Renal cortical epithelial cell (primary cell): ENCODE results near the gene RNASE8. TPM values are rescaled to one million over a fixed set of nuclear protein-coding genes. Genes with fewer than 3 reads are reported as not detected.

Experiments
- DNase-seq: peaks from one replicate; pipeline ENCODE4 v3.0.0-alpha.2; 2011; ENCODE audit warnings: low read depth
- total RNA-seq: library from RNA; depleted of rRNA; stranded (reverse); fragments of >200 nt; gene quantifications from 2 replicates; pipeline ENCODE4 v1.2.3, GENCODE V29; 2014

Gene RNASE8
- total RNA-seq, 1 donor from 2014 or later = not detected

- DNase-seq = no peak
These were observed 15.2 kb downstream of the RNASE8 start for GRCh38 chr14:21072781-21073339.

DNA sequence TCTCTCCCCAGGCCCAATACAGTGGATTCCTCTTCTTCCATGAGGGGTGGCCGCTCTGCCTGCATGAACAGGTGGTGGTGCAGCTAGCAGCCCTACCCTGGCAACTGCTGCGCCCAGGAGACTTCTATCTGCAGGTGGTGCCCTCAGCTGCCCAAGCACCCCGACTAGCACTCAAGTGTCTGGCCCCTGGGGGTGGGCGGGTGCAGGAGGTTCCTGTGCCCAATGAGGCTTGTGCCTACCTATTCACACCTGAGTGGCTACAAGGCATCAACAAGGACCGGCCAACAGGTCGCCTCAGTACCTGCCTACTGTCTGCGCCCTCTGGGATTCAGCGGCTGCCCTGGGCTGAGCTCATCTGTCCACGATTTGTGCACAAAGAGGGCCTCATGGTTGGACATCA, 16.3 kb downstream of the RNASE8 start:
- DNase-seq = no peak

DNA sequence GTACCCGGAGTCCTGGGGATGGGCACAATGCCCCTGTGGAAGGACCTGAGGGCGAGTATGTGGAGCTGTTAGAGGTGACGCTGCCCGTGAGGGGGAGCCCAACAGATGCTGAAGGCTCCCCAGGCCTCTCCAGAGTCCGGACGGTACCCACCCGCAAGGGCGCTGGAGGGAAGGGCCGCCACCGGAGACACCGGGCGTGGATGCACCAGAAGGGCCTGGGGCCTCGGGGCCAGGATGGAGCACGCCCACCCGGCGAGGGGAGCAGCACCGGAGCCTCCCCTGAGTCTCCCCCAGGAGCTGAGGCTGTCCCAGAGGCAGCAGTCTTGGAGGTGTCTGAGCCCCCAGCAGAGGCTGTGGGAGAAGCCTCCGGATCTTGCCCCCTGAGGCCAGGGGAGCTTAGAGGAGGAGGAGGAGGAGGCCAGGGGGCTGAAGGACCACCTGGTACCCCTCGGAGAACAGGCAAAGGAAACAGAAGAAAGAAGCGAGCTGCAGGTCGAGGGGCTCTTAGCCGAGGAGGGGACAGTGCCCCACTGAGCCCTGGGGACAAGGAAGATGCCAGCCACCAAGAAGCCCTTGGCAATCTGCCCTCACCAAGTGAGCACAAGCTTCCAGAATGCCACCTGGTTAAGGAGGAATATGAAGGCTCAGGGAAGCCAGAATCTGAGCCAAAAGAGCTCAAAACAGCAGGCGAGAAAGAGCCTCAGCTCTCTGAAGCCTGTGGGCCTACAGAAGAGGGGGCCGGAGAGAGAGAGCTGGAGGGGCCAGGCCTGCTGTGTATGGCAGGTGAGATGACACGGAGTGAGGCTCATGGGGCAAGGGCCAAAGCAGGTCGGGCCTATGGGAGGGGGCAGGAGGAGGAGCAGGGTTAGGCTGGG, 17.0 kb downstream of the RNASE8 start:
- DNase-seq = no peak

- DNase-seq = no peak
These were observed 18.3 kb downstream of the RNASE8 start for GRCh38 chr14:21075719-21076437.

- no peak for DNase-seq
These were observed 20.1 kb downstream of the RNASE8 start for GRCh38 chr14:21077672-21078071.

DNA sequence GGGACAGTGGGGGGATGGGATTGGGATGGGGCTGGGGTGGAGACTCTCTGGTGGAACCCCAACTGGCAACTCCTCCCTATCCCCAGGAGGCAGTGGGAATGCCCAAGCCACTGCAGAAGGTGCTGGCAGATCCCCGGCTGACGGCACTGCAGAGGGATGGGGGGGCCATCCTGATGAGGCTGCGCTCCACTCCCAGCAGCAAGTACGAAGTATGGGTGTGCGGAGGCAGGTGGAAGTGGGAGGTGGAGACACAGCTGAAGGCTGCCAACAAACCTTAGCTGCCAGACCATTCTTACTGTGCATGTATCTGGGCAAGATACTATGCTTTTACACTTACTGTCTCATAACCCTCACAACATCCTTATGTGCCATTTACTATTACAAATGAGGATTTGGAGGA, 20.7 kb downstream of the RNASE8 start:
- no peak for DNase-seq

GRCh38 chr14:21078726-21079125, 21.1 kb downstream of the RNASE8 start:
- no peak for DNase-seq

- DNase-seq = no peak
These were observed 24.0 kb downstream of the RNASE8 start for GRCh38 chr14:21081521-21082142.

DNA sequence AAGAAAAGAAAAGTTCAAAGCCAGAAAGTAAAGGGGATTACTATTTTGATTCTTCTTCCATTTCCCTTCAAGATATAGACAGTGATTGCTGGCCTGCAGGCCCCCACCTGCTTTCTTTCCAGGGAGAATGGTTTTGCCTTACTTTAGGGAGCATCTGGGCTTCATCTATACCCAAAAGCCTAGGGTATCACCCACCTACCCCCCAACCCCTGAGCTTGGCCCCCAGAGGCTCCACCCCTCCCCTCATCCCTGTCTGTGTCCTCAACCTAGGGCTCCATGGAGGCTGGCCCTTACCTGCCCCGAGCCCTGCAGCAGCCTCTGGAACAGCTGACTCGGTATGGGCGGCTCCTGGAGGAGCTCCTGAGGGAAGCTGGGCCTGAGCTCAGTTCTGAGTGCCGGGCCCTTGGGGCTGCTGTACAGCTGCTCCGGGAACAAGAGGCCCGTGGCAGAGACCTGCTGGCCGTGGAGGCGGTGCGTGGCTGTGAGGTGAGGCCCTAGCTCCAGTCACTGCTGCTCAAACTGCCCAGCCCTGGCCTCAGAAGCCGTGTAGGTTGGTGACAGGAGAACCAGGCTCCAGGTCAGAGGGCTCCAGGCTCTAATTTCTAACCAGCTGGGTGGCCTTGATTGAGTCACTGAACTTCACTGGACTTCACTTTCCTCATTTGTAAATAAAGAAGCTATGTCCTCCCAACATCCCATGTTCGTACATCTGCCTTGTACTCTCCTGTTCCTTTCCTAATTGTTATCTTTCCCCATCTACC, 26.1 kb downstream of the RNASE8 start:
- no peak for DNase-seq

DNA sequence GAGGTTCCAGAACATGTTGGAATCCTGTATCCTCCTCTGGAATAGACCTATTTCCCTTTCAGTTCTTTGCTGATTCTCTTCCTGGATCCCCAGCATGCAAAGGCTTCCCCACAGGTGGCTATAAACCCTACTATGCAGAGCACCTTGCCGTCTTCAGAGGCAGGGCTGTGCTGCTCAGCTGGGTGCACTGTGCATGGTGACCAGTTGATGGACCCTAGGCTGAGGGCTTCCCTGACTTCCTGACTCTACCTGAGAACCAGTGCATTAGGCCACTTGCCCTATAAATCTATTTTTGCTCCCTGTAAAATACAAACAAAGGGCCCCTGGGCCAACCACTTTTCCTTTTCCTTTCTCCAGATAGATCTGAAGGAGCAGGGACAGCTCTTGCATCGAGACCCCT, 26.8 kb downstream of the RNASE8 start:
- DNase-seq = no peak

GRCh38 chr14:21084998-21085853, 27.6 kb downstream of the RNASE8 start:
- DNase-seq = peak; percentile 89

DNA sequence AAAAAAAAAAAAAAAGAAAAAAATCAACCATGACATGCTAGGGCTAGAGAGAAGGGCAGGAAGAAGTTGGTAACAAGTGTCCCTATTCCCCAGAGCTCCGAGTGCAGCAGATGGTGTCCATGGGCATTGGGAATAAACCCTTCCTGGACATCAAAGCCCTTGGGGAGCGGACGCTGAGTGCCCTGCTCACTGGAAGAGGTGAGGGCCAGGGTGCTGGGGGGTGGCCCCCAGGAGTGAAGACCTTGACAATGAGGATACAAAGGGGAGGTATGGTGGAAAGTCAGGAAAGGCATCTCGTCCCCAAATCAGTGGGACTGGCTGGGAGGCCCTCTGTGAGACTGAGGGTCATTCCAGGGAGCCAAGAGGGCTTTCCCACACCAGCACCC, 29.3 kb downstream of the RNASE8 start:
- DNase-seq = no peak

DNA sequence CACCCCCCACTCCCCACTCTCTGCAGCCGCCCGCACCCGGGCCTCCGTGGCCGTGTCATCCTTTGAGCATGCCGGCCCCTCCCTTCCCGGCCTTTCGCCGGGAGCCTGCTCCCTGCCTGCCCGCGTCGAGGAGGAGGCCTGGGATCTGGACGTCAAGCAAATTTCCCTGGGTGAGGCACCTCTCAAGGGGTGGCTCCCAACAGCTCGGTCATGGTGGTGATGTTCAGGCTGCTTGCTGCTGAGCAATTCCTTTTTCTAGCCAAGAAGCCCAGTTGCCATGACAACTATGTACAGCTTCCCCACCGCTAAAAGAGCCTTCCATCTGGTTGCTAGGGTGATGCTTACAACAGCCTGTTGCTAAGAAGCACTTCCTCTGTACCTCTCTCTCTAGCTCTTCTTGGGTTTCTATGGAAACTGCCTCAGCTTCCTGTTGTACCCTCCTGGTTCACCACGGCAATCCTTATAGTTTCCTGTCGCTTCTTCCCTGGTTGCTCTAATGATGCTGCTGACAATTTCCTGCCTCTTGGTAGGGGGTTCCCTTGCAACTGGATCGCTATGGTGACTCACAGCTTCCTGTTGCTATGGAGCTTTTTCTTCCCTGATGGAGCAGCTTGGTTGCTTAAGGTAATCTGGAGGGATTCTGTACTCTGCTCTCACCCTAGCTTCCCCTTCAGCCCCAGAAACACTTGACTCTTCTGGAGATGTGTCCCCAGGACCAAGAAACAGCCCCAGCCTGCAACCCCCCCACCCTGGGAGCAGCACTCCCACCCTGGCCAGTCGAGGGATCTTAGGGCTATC, 29.9 kb downstream of the RNASE8 start:
- DNase-seq = peak; percentile 80

GRCh38 chr14:21088687-21089086, 31.1 kb downstream of the RNASE8 start:
- DNase-seq = no peak

- DNase-seq = no peak
These were observed 31.6 kb downstream of the RNASE8 start for GRCh38 chr14:21089271-21089670.

DNA sequence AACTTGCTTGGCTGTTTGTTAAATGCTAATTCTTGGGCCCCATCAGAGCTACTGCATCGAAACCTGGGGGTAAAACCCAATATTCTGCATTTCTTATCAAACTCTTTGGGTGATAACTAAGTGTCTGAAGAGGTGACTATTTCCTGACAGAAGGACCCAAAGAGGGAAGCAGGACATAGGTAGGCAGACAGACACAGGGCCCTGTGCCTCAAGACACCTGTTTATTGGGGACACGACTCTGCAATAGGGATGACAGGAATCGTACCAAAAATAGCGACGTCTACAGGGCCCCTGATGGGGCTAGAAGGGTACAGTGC, 32.2 kb downstream of the RNASE8 start:
- DNase-seq = no peak

GRCh38 chr14:21090194-21090939, 32.7 kb downstream of the RNASE8 start:
- DNase-seq = no peak

DNA sequence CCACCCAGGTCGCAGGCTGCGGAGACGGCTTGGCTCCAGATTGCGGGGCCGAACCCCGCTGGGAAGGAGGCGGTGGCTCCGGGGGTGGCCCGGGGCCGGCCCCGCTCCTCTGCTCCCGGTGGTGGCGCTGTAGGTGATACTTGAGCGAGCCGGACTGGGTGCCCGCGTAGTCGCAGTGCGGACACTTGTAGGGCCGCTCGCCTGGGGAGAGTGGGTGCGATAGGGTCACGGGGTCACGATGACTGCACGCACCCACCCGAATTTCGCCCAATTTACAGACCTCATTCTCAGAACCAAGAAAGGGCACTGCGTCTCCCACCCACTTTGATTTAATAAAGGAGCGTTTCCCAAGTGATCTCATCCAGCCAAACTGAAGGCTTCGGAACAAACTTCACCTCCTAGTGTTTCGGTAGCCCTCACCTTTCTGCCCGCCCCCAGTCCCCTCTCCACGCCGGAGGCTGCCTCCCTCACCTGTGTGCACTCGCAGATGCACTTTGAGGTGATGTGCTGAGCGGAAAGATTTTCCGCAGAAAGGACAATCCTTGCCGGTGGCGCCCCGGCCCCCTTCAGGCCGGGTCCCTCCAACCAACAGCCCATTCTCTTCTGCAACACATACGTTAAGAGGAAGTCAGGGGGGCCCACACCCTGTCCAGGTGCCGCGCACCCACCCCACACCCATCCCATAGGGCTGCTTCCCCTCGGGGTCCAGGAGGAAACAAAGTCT, 33.5 kb downstream of the RNASE8 start:
- DNase-seq = no peak

GRCh38 chr14:21091821-21092272, 34.2 kb downstream of the RNASE8 start:
- no peak for DNase-seq
